HTR-8/SVneo (cell line): ENCODE results near the gene HOXD3.

Experiments
- DNase-seq: peaks from one replicate; pipeline ENCODE4 v3.0.0; 2011; ENCODE audit warnings: low spot score, mixed read lengths; ENCODE audit not compliant: insufficient read length
- FAIRE-seq: peaks from 2 replicates; lab custom pipeline; 2011; peaks lifted over from hg19 to GRCh38; lab: Jason Lieb, UNC

The HOXD3 gene

GRCh38 chr2:176120364-176121189 is 36.5 kb upstream of the HOXD3 start:
- FAIRE-seq (no peak), DNase-seq (no peak)

GRCh38 chr2:176121190-176122051 is 35.7 kb upstream of the HOXD3 start:
- FAIRE-seq (no peak), DNase-seq (no peak)

- FAIRE-seq: no peak
- DNase-seq: no peak
Measured at GRCh38 chr2:176122052-176122682, 34.9 kb upstream of the HOXD3 start.

GRCh38 chr2:176122683-176123410 is 34.3 kb upstream of the HOXD3 start, which contains the start of gene HOXD9:
Gene HOXD9 (plus strand): TSS chr2:176122719. CDS start chr2:176122769, 50 bp downstream.
- DNase-seq: no peak
- FAIRE-seq: no peak

- FAIRE-seq: no peak
- no peak for DNase-seq
Measured at GRCh38 chr2:176123411-176124109, 33.5 kb upstream of the HOXD3 start.

- DNase-seq: no peak
- no peak for FAIRE-seq
Measured at GRCh38 chr2:176124110-176124946, 32.8 kb upstream of the HOXD3 start.

- DNase-seq (no peak), FAIRE-seq (no peak)
Measured at GRCh38 chr2:176124947-176125771, 31.9 kb upstream of the HOXD3 start.

- DNase-seq (no peak), FAIRE-seq (no peak)
Measured at GRCh38 chr2:176125772-176126054, 31.4 kb upstream of the HOXD3 start.

- DNase-seq: no peak
Measured at GRCh38 chr2:176126929-176127773, 30.0 kb upstream of the HOXD3 start.

GRCh38 chr2:176127774-176128072 is 29.4 kb upstream of the HOXD3 start:
- FAIRE-seq: no peak
- DNase-seq: no peak

More at GRCh38 chr2:176126929-176127773, 30.0 kb upstream of the HOXD3 start:
- FAIRE-seq: no peak

GRCh38 chr2:176128172-176128981 is 28.7 kb upstream of the HOXD3 start:
- DNase-seq (no peak), FAIRE-seq (no peak)

- no peak for DNase-seq
- peak; percentile 60 for FAIRE-seq
Measured at GRCh38 chr2:176128982-176129796, 27.9 kb upstream of the HOXD3 start, which contains the start of gene HOXD8. Gene HOXD8 (plus strand): TSS chr2:176129705. CDS start chr2:176130367, 662 bp downstream.

- FAIRE-seq (no peak), DNase-seq (no peak)
Measured at GRCh38 chr2:176129813-176130146, 27.3 kb upstream of the HOXD3 start.

GRCh38 chr2:176130147-176130956 is 26.8 kb upstream of the HOXD3 start:
- no peak for DNase-seq
- FAIRE-seq: peak; percentile 72
